Stimulated activated CD4-positive, alpha-beta T cell treated with anti-CD3 and anti-CD28 coated beads, Interleukin-15, amount 100 ng/mL, for 48 hours (primary cell): ENCODE measurements around the gene CAMKK2.

Source experiments
- DNase-seq, 2 donors: peaks; one replicate each; pipeline ENCODE4 v3.0.0-alpha.2; 2020; ENCODE audit warnings: low read depth in 2 of 2

CAMKK2 gene

GRCh38 chr12:121198949-121199348 is 97.6 kb downstream of the CAMKK2 start:
- no peak for DNase-seq

- no peak for DNase-seq
These were observed 99.6 kb downstream of the CAMKK2 start for GRCh38 chr12:121196902-121197301.

- DNase-seq, result no peak
These were observed 105.4 kb downstream of the CAMKK2 start for GRCh38 chr12:121191151-121191550.

GRCh38 chr12:121190523-121191031 is 105.9 kb downstream of the CAMKK2 start:
- no peak for DNase-seq

- DNase-seq, result no peak
These were observed 106.8 kb downstream of the CAMKK2 start for GRCh38 chr12:121189619-121190155.

- no peak for DNase-seq
These were observed 107.4 kb downstream of the CAMKK2 start for GRCh38 chr12:121189131-121189530.

GRCh38 chr12:121188227-121188626 is 108.3 kb downstream of the CAMKK2 start:
- DNase-seq, result no peak
